DND-41 (cell line): ENCODE results near the gene LRFN4.

Experiments used
- CTCF ChIP-seq: IDR thresholded peaks from 2 replicates; pipeline ENCODE4 v1.5.1; 2012; ENCODE audit warnings: borderline replicate concordance, low read length, moderate library complexity, mild to moderate bottlenecking; ENCODE audit not compliant: poor library complexity, severe bottlenecking; ENCODE audit errors: extremely low read depth
- EZH2 ChIP-seq: IDR thresholded peaks from 3 replicates; pipeline ENCODE4 v1.6.1; 2012; ENCODE audit warnings: borderline replicate concordance, low read depth, mild to moderate bottlenecking, moderate library complexity, low read length, inconsistent platforms; ENCODE audit not compliant: severe bottlenecking

DNA sequence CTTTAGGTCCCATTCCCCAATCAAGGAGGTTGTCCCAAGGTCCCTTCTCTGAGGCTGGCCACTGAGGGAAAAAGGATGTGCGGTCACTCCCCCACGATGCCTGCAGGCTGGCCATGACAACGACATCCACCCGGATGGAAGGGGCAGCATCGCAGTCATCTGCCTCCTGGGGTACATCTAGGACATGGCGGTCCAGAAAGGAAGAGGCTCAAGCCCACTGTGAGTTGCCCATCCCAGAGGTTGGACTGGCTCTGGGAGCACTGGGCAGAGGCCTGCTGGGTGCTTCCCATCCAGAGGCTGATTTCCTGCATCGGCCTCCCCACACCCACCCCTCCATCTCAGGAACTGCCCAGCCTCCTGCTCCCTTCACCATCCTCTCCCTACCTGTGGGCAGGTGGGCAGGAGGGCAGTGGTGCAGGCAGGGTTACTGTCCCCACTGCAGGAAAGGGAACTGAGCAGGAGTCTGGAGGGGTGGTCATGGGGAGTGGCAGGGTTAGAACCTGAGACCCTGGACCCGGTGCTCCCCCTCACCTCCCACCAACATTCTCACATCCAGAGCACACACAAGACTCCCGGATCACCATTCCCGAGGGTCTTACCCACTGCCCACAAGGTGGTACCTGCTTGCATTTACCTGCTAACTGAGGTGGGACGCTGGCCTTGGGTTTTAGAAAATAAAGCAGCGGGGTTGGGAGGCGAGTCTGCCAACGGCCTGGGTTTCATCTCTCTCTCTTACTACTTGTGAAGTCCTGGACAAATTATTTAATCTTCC lies 9.2 kb upstream of the LRFN4 start:
- TF ChIP-seq CTCF (no peak), EZH2 (no peak)
